Esophagus (tissue), 2 donors: ENCODE results near the gene ZBED5. TPM values are rescaled to one million over a fixed set of nuclear protein-coding genes. Genes with fewer than 3 reads are reported as not detected.

Experiments used
- H3K27ac ChIP-seq, 2 donors: one replicate each; pipeline ENCODE4 v1.5.1; 2013; ENCODE audit warnings: low read depth in 2 of 2, mild to moderate bottlenecking in 2 of 2, inconsistent platforms in 1 of 2, low read length in 1 of 2, moderate library complexity in 1 of 2
- H3K27me3 ChIP-seq, 2 donors: one replicate each; pipeline ENCODE4 v1.6.1; 2013; ENCODE audit warnings: low read length in 2 of 2, control low read depth in 1 of 2, mild to moderate bottlenecking in 1 of 2; ENCODE audit not compliant: insufficient read depth in 2 of 2, control insufficient read depth in 1 of 2
- H3K36me3 ChIP-seq, 2 donors: one replicate each; pipeline ENCODE4 v1.6.1; 2013; ENCODE audit warnings: low read length in 1 of 2; ENCODE audit not compliant: control insufficient read depth in 2 of 2, insufficient read depth in 2 of 2
- H3K4me1 ChIP-seq, 2 donors: one replicate each; pipeline ENCODE4 v1.6.1; 2013; ENCODE audit warnings: low read length in 1 of 2; ENCODE audit not compliant: control insufficient read depth in 2 of 2, insufficient read depth in 2 of 2
- H3K4me3 ChIP-seq, 2 donors: one replicate each; pipeline ENCODE4 v1.5.1; 2013; ENCODE audit warnings: low read length in 2 of 2, mild to moderate bottlenecking in 2 of 2, low read depth in 1 of 2, moderate library complexity in 1 of 2
- H3K9me3 ChIP-seq, 2 donors: one replicate each; pipeline ENCODE4 v1.6.1; 2013; ENCODE audit warnings: mild to moderate bottlenecking in 2 of 2, low read depth in 1 of 2, low read length in 1 of 2, moderate library complexity in 1 of 2; ENCODE audit not compliant: control insufficient read depth in 2 of 2, insufficient read depth in 1 of 2
- WGBS, 2 donors: extraction: QIAGEN DNeasy Blood & Tissue Kit; methylation state at CpG; one replicate each; pipeline ENCODE4 v1.1.7; 2013; 5-methylcytosine and 5-hydroxymethylcytosine counted together
- polyA plus RNA-seq, 2 donors: library from polyadenylated mRNA; stranded (reverse); fragments of 200-250 nt; gene quantifications; one replicate each; pipeline ENCODE4 v1.2.3, GENCODE V29; 2013
- donor health status: healthy with polysubstance abuse.
- donor health status: Bipolar disorder and iron deficiency.

The ZBED5 gene
- polyA plus RNA-seq, 2 donors = 16.1 to 30.4 TPM

GRCh38 chr11:10803676-10804075 lies 54.2 kb downstream of the ZBED5 start:
- peaks cover 21 to 25% of the 10 kb centered on the region in 2 donors for H3K36me3 ChIP-seq
- no peak overlapping the region for H3K27ac ChIP-seq
- H3K4me1 ChIP-seq = no peaks in the 10 kb centered on the region
- 66 to 71% methylated on average over 6 of the region's 6 CpGs for WGBS, 2 donors
- H3K4me3 ChIP-seq = no peak overlapping the region
- no peaks in the 10 kb centered on the region for H3K9me3 ChIP-seq
- no peaks in the 10 kb centered on the region for H3K27me3 ChIP-seq

Other genes starting within 250 kb of the ZBED5 start
- gene IRAG1, start 164.3 kb downstream of the ZBED5 start, polyA plus RNA-seq = 1 to 10 TPM; 5.7 to 8.6 TPM
- gene CTR9, start 106.8 kb downstream of the ZBED5 start, polyA plus RNA-seq = 10 to 100 TPM; 11.1 to 15.9 TPM
- gene EIF4G2, start 49.1 kb downstream of the ZBED5 start, polyA plus RNA-seq = 100 to 1,000 TPM; 256 to 324 TPM